ENCODE data around the gene NME8. TPM values are rescaled to one million over a fixed set of nuclear protein-coding genes. Genes with fewer than 3 reads are reported as not detected.
A peak's percentile ranks its signal among the peaks of the same experiment; 100 is the strongest.

NME8 gene
- total RNA-seq, 1 experiment from 2014 or later = not detected

- DNase-seq = peak in 1 of 2 experiments; percentile 4
- H4K20me1 ChIP-seq (ENCODE audit: insufficient read depth) = no peaks in the 10 kb centered on the region
- CTCF ChIA-PET = no interaction called here
- H2AFZ ChIP-seq = peak overlapping the region; percentile 84
- H3K4me2 ChIP-seq = peak overlapping the region; percentile 72
- POLR2A ChIA-PET (ENCODE audit: unreplicated experiment) = no interaction called here
- TF ChIP-seq EZH2 (IDR thresholded peaks at IDR 0.05; ENCODE audit: low read depth) (no peak), CTCF (conservative IDR thresholded peaks at IDR 0.05) (no peak; the same call in 1 of the 2 replicates)
- peak overlapping the region; percentile 55 for H3K4me3 ChIP-seq
- H3K9me2 ChIP-seq (ENCODE audit: insufficient read depth) = no peaks in the 10 kb centered on the region
- H3K27me3 ChIP-seq (ENCODE audit: insufficient read depth, low read depth) = no peaks in the 10 kb centered on the region
- H3K27ac ChIP-seq = no peak overlapping the region
- no TSS peak for BruUV-seq (replicated peaks)
- no peaks in the 10 kb centered on the region for H3K36me3 ChIP-seq (ENCODE audit: low read depth)
- H3K9me3 ChIP-seq (ENCODE audit: insufficient read depth, low read depth) = no peaks in the 10 kb centered on the region
- intact Hi-C loops (cut with micrococcal nuclease; ENCODE audit: unreplicated experiment) = no loop called here
- 0 out of 2 replicates have a peak, but pooled peaks cover 8% of the 10 kb centered on the region for H3K4me1 ChIP-seq (replicated peaks; ENCODE audit: insufficient read depth)
- H3K79me2 ChIP-seq (ENCODE audit: low read depth) = 0 out of 2 replicates have a peak, but pooled peaks cover 5% of the 10 kb centered on the region
- H3F3A ChIP-seq (ENCODE audit: insufficient read depth, low read depth) = no peaks in the 10 kb centered on the region
These were observed 72.7 kb downstream of the NME8 start for GRCh38 chr7:37920849-37921805.

- CTCF ChIA-PET = no interaction called here
- H2AFZ ChIP-seq = no peak overlapping the region
- no peak overlapping the region for H3K27ac ChIP-seq
- H3K36me3 ChIP-seq (ENCODE audit: low read depth) = no peaks in the 10 kb centered on the region
- POLR2A ChIA-PET (ENCODE audit: unreplicated experiment) = no interaction called here
- intact Hi-C loops (cut with micrococcal nuclease; ENCODE audit: unreplicated experiment) = no loop called here
- H3F3A ChIP-seq (ENCODE audit: insufficient read depth, low read depth) = no peaks in the 10 kb centered on the region
- 0 out of 2 replicates have a peak, but pooled peaks cover 5% of the 10 kb centered on the region for H3K79me2 ChIP-seq (ENCODE audit: low read depth)
- H3K9me3 ChIP-seq (ENCODE audit: insufficient read depth, low read depth) = no peaks in the 10 kb centered on the region
- no TSS peak for BruUV-seq (replicated peaks)
- H3K27me3 ChIP-seq (ENCODE audit: insufficient read depth, low read depth) = no peaks in the 10 kb centered on the region
- no peak for DNase-seq
- no peaks in the 10 kb centered on the region for H3K9me2 ChIP-seq (ENCODE audit: insufficient read depth)
- peak overlapping the region; percentile 55 for H3K4me3 ChIP-seq
- H4K20me1 ChIP-seq (ENCODE audit: insufficient read depth) = no peaks in the 10 kb centered on the region
- 0 out of 2 replicates have a peak, but pooled peaks cover 8% of the 10 kb centered on the region for H3K4me1 ChIP-seq (replicated peaks; ENCODE audit: insufficient read depth)
- peak overlapping the region; percentile 72 for H3K4me2 ChIP-seq
- TF ChIP-seq CTCF (conservative IDR thresholded peaks at IDR 0.05) (no peak), EZH2 (IDR thresholded peaks at IDR 0.05; ENCODE audit: low read depth) (no peak)
These were observed 73.5 kb downstream of the NME8 start for GRCh38 chr7:37921876-37922275.

- Histone ChIP-seq H3K36me3 (ENCODE audit: low read depth) (no peaks in the 10 kb centered on the region), H2AFZ (no peak overlapping the region), H3K27ac (no peak overlapping the region), H3K9me2 (ENCODE audit: insufficient read depth) (no peaks in the 10 kb centered on the region), H3K27me3 (ENCODE audit: insufficient read depth, low read depth) (no peaks in the 10 kb centered on the region), H3K9me3 (ENCODE audit: insufficient read depth, low read depth) (no peaks in the 10 kb centered on the region), H3K4me3 (no peak overlapping the region), H3K79me2 (ENCODE audit: low read depth) (0 out of 2 replicates have a peak, but pooled peaks cover 5% of the 10 kb centered on the region), H4K20me1 (ENCODE audit: insufficient read depth) (no peaks in the 10 kb centered on the region), H3K4me1 (replicated peaks; ENCODE audit: insufficient read depth) (0 out of 2 replicates have a peak, but pooled peaks cover 8% of the 10 kb centered on the region), H3F3A (ENCODE audit: insufficient read depth, low read depth) (no peaks in the 10 kb centered on the region), H3K4me2 (no peak overlapping the region)
- intact Hi-C loops (cut with micrococcal nuclease; ENCODE audit: unreplicated experiment) = no loop called here
- POLR2A ChIA-PET (ENCODE audit: unreplicated experiment) = no interaction called here
- CTCF ChIA-PET = no interaction called here
- no peak for DNase-seq
- BruUV-seq (replicated peaks) = no TSS peak
- TF ChIP-seq CTCF (conservative IDR thresholded peaks at IDR 0.05) (no peak), EZH2 (IDR thresholded peaks at IDR 0.05; ENCODE audit: low read depth) (no peak)
These were observed 75.6 kb downstream of the NME8 start for GRCh38 chr7:37923996-37924395.
